ENCODE data around the gene JMJD1C.

- TF ChIP-seq POLR2A (IDR thresholded peaks at IDR 0.05) (no peak), CTCF (IDR thresholded peaks at IDR 0.05) (no peak)
These were observed 24.1 kb upstream of the JMJD1C start for GRCh38 chr10:63489838-63490237.
